ENCODE data around the gene SEC61A2. TPM values are rescaled to one million over a fixed set of nuclear protein-coding genes. Genes with fewer than 3 reads are reported as not detected.

SEC61A2 gene
- polyA plus RNA-seq, 1 experiment = 15.6 TPM

DNA sequence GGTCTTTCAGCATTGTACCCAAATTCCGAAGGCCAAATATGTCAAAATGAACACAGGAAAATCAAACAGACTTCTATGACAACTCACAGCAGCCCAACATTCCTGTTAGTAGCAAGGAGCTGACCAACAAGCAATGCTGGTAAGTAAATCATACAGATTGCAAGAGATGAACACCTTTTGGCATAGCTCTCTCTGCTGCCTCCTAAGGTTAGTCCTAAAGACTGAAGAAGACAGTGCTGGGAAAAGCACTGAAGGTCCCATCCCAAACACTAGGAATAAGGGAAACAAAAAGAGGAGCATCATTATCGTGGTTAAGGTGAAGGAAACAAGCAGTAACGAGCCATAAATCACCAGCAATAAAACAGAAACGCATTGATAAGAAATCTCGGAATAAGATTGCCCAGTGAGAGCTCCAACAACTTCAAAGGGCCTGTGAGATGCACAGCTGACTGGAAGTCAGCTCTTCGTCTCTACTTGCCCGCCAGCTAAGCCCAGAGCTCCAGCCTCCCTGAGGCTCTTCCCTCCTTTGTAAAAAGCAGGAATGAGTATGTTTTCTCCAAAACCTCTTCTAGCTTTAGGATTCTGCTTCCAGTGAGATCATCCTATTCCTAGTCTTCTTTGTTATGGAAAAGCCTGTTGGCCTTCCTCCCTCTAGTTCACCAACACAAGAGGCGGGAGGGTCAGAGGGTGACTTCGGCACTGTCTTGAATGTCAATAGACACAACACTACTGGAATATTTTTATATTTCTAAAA lies 50.9 kb downstream of the SEC61A2 start:
- TF ChIP-seq CTCF (IDR thresholded peaks at IDR 0.05; ENCODE audit: low read depth, low read length) = no peak

GRCh38 chr10:12181065-12181775 lies 51.7 kb downstream of the SEC61A2 start:
- H3K9me3 ChIP-seq (ENCODE audit: control insufficient read depth, insufficient read depth, low read length) = no peaks in the 10 kb centered on the region
- ChIA-PET POLR2A (no interaction called here), CTCF (no interaction called here)
- no peaks in the 10 kb centered on the region for H3K27me3 ChIP-seq (ENCODE audit: control insufficient read depth, insufficient read depth, low read length)
- TF ChIP-seq CTCF (IDR thresholded peaks at IDR 0.05; ENCODE audit: low read depth, low read length) = no peak
- no peak for DNase-seq (ENCODE audit: low read depth, low spot score)
- no peak overlapping the region for H3K4me3 ChIP-seq (ENCODE audit: low read depth, low read length)
- H3K27ac ChIP-seq (ENCODE audit: low read depth, low read length) = no peak overlapping the region

More for the DNA sequence above, 50.9 kb downstream of the SEC61A2 start:
- Histone ChIP-seq H3K27ac (ENCODE audit: low read depth, low read length) (no peak overlapping the region), H3K4me3 (ENCODE audit: low read depth, low read length) (no peak overlapping the region), H3K27me3 (ENCODE audit: control insufficient read depth, insufficient read depth, low read length) (no peaks in the 10 kb centered on the region), H3K9me3 (ENCODE audit: control insufficient read depth, insufficient read depth, low read length) (no peaks in the 10 kb centered on the region)
- POLR2A ChIA-PET = no interaction called here
- CTCF ChIA-PET = no interaction called here
- no peak for DNase-seq (ENCODE audit: low read depth, low spot score)

DNA sequence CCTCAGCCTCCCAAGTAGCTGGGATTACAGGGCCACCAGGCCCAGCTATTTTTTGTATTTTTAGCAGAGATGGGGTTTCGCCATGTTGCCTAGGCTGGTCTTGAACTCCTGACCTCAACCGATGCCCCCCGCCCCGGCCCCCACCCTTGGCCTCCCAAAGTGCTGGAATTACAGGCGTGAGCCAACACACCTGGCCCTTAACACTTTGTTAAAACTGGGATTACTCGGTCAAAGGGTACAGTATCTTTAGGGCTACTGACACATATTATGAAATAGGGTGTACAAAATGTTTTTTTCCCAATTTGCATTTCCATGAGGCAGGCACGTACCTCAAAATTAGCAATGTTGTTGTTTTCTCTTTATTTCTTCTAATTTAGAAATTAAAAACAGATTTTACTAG lies 54.7 kb downstream of the SEC61A2 start:
- H3K4me3 ChIP-seq (ENCODE audit: low read depth, low read length) = no peak overlapping the region
- H3K27me3 ChIP-seq (ENCODE audit: control insufficient read depth, insufficient read depth, low read length) = no peaks in the 10 kb centered on the region
- ChIA-PET POLR2A (no interaction called here), CTCF (no interaction called here)
- DNase-seq (ENCODE audit: low read depth, low spot score) = no peak
- no peak for TF ChIP-seq CTCF (IDR thresholded peaks at IDR 0.05; ENCODE audit: low read depth, low read length)
- H3K9me3 ChIP-seq (ENCODE audit: control insufficient read depth, insufficient read depth, low read length) = no peaks in the 10 kb centered on the region
- no peak overlapping the region for H3K27ac ChIP-seq (ENCODE audit: low read depth, low read length)

DNA sequence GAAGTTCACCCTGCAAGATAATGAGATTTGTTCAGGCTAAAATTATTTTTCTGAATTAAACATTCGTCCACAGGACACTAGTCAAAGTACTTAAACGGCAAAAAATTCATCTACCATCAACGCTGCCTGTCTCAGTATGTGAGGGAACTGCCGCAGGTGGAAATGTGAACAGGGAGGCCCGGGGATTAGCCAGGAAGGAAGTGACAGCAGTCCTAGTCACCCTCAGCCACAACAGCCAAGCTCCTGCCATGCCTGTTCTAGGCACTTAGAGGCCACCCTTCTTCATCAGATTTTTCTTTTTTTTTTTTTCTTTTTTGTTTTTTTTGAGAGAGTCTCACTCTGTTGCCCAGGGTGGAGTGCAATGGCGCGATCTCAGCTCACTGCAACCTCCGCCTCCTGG lies 56.8 kb downstream of the SEC61A2 start:
- Histone ChIP-seq H3K9me3 (ENCODE audit: control insufficient read depth, insufficient read depth, low read length) (no peaks in the 10 kb centered on the region), H3K27ac (ENCODE audit: low read depth, low read length) (no peak overlapping the region), H3K4me3 (ENCODE audit: low read depth, low read length) (no peak overlapping the region), H3K27me3 (ENCODE audit: control insufficient read depth, insufficient read depth, low read length) (no peaks in the 10 kb centered on the region)
- TF ChIP-seq CTCF (IDR thresholded peaks at IDR 0.05; ENCODE audit: low read depth, low read length) = no peak
- POLR2A ChIA-PET = no interaction called here
- no peak for DNase-seq (ENCODE audit: low read depth, low spot score)
- CTCF ChIA-PET = no interaction called here

DNA sequence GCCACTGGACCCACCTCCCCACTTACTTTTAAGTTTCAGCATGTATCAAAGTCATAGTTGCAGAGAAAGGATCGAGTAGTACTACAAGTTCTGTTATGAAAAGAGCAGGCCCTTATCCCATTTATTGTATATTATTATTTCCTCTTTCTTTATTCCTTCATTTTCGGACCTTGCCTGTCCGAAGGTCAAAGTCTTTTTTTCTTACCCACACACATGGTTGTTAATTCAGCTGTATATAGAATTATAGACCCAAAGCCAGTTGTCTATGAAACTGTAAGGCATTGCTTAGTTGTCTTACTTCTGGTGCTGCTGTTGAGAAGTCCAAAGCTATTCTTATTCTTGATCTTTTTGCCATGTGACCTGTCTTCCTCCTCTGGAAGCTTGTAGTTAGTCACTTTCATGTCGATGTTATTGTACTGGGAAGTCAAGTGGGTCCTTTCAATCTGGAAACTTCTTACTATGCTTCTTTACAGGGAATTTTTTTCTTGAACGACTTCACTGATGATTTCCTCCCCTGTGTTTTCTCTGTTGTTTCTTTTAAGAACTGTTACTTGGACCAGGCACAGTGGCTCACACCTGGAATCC lies 57.9 kb downstream of the SEC61A2 start:
- no peak overlapping the region for H3K27ac ChIP-seq (ENCODE audit: low read depth, low read length)
- H3K9me3 ChIP-seq (ENCODE audit: control insufficient read depth, insufficient read depth, low read length) = no peaks in the 10 kb centered on the region
- no peak for TF ChIP-seq CTCF (IDR thresholded peaks at IDR 0.05; ENCODE audit: low read depth, low read length)
- no peak overlapping the region for H3K4me3 ChIP-seq (ENCODE audit: low read depth, low read length)
- ChIA-PET POLR2A (no interaction called here), CTCF (no interaction called here)
- no peaks in the 10 kb centered on the region for H3K27me3 ChIP-seq (ENCODE audit: control insufficient read depth, insufficient read depth, low read length)
- no peak for DNase-seq (ENCODE audit: low read depth, low spot score)
